Measurements from ENCODE around the gene SF3A2. TPM values are rescaled to one million over a fixed set of nuclear protein-coding genes. Genes with fewer than 3 reads are reported as not detected.
A peak's percentile ranks its signal among the peaks of the same experiment; 100 is the strongest.

The SF3A2 gene
- total and polyA plus RNA-seq, 4 donors, result 2.2 to 32.0 (median 13.2) TPM

- 91% methylated on average over 25 of the region's 25 CpGs for WGBS
- no peak for DNase-seq (ENCODE audit: low spot score)
- Histone ChIP-seq H3K27me3 (ENCODE audit: control insufficient read depth in 4 of 4, insufficient read depth in 4 of 4, low read length in 3 of 4) (no peaks in the 10 kb centered on the region), H3K4me3 (ENCODE audit: low read depth in 1 of 3, low read length in 3 of 3) (no peak overlapping the region), H3K27ac (ENCODE audit: low read depth in 1 of 2, low read length in 2 of 2) (no peak overlapping the region), H3K9ac (ENCODE audit: low read depth in 1 of 2, low read length in 2 of 2) (no peak overlapping the region), H3K9me3 (ENCODE audit: control insufficient read depth in 4 of 4, low read length in 3 of 4) (no peaks in the 10 kb centered on the region), H3K4me1 (ENCODE audit: control insufficient read depth in 4 of 4, insufficient read depth in 4 of 4, low read length in 3 of 4) (peaks cover 8 to 48% (median 28%) of the 10 kb centered on the region in 4 donors), H3K36me3 (ENCODE audit: control insufficient read depth in 4 of 4, insufficient read depth in 3 of 4, low read depth in 1 of 4, low read length in 3 of 4) (peaks cover 0 to 15% (median 4%) of the 10 kb centered on the region in 4 donors)
- no peak for TF ChIP-seq GABPA (IDR thresholded peaks at IDR 0.05 in 1 of 2, conservative IDR thresholded peaks at IDR 0.05 in 1 of 2)
- no peak for TF ChIP-seq REST (IDR thresholded peaks at IDR 0.05)
- TF ChIP-seq RXRA (IDR thresholded peaks at IDR 0.05), result no peak
- TF ChIP-seq ZBTB33 (IDR thresholded peaks at IDR 0.05), result no peak
- no peak for TF ChIP-seq FOXA2 (IDR thresholded peaks at IDR 0.05)
- no peak for TF ChIP-seq ATF3 (IDR thresholded peaks at IDR 0.05)
Observed at GRCh38 chr19:2233601-2234280, 2.9 kb upstream of the SF3A2 start.

GRCh38 chr19:2234996-2235380 is 1.6 kb upstream of the SF3A2 start:
- H3K36me3 ChIP-seq (ENCODE audit: control insufficient read depth in 4 of 4, insufficient read depth in 3 of 4, low read depth in 1 of 4, low read length in 3 of 4), result peaks cover 0 to 9% (median 4%) of the 10 kb centered on the region in 4 donors
- H3K9ac ChIP-seq (ENCODE audit: low read depth in 1 of 2, low read length in 2 of 2), result peak overlapping the region in 1 of 2 donors; percentile 4

More at GRCh38 chr19:2234996-2235380, 1.6 kb upstream of the SF3A2 start:
- Histone ChIP-seq H3K4me3 (ENCODE audit: low read depth in 1 of 3, low read length in 3 of 3) (peak overlapping the region in 2 of 3 donors; percentile 81 to 98), H3K27ac (ENCODE audit: low read depth in 1 of 2, low read length in 2 of 2) (peak overlapping the region; percentile 97 to 100), H3K4me1 (ENCODE audit: control insufficient read depth in 4 of 4, insufficient read depth in 4 of 4, low read length in 3 of 4) (peaks cover 11 to 42% (median 31%) of the 10 kb centered on the region in 4 donors), H3K9me3 (ENCODE audit: control insufficient read depth in 4 of 4, low read length in 3 of 4) (no peaks in the 10 kb centered on the region), H3K27me3 (ENCODE audit: control insufficient read depth in 4 of 4, insufficient read depth in 4 of 4, low read length in 3 of 4) (no peaks in the 10 kb centered on the region)
- DNase-seq (ENCODE audit: low spot score), result no peak
- WGBS, result 72% methylated on average over 6 of the region's 6 CpGs
- TF ChIP-seq MAX (IDR thresholded peaks at IDR 0.05), result no peak
- no peak for TF ChIP-seq TAF1 (conservative IDR thresholded peaks at IDR 0.05)
- TF ChIP-seq EGR1 (IDR thresholded peaks at IDR 0.05; ENCODE audit: low read depth in 2 of 2), result no peak
- TF ChIP-seq CTCF (IDR thresholded peaks at IDR 0.05; ENCODE audit: low read depth, low read length, missing input control), result no peak
- TF ChIP-seq REST (IDR thresholded peaks at IDR 0.05), result no peak
- no peak for TF ChIP-seq HNF4G (IDR thresholded peaks at IDR 0.05)
- no peak for TF ChIP-seq GABPA (IDR thresholded peaks at IDR 0.05 in 1 of 2, conservative IDR thresholded peaks at IDR 0.05 in 1 of 2)
- no peak for TF ChIP-seq FOXA1 (IDR thresholded peaks at IDR 0.05)
- TF ChIP-seq YY1 (IDR thresholded peaks at IDR 0.05), result no peak
